OCI-LY1 (cell line): ENCODE data around the gene TIPRL.
"Not testable (repeated sequence)": the region's sequence is repeated elsewhere in the genome, so short reads cannot be mapped to it uniquely, and the experiment has no call there.

Source experiments
- EZH2 ChIP-seq: fragments of 200-600 bp; sonication (generic), shearing (Covaris generic); IDR thresholded peaks from 2 replicates; pipeline ENCODE4 v1.8.0; 2017; ENCODE audit warnings: borderline replicate concordance, mixed run types, mild to moderate bottlenecking, antibody characterized with exemption, low read length, moderate library complexity, mixed read lengths
- TF ChIP-seq, protein P1 (sequence below): fragments of 200-600 bp; sonication (generic), shearing (Covaris generic); IDR thresholded peaks from 2 replicates; pipeline ENCODE4 v1.5.1; 2017; ENCODE audit warnings: mild to moderate bottlenecking, antibody characterized with exemption, low read length, moderate library complexity, mixed read lengths

DNA sequence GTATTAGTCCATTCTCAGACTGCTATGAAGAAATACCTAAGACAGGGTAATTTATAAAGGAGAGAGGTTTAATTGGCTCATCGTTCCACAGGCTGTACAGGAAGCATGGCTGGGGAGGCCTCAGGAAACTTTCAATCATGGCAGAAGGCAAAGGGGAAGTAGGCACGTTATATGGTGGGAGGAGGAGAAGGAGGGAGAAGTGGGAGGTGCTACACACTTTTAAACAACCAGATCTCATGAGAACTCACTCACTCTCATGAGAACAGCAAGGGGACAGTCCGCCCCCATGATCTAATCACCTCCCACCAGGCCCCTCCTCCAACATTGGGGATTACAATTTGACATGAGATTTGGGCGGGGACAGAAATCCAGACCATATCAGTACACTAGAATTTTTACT, 24.1 kb upstream of the TIPRL start:
- TF ChIP-seq, protein P1, sequence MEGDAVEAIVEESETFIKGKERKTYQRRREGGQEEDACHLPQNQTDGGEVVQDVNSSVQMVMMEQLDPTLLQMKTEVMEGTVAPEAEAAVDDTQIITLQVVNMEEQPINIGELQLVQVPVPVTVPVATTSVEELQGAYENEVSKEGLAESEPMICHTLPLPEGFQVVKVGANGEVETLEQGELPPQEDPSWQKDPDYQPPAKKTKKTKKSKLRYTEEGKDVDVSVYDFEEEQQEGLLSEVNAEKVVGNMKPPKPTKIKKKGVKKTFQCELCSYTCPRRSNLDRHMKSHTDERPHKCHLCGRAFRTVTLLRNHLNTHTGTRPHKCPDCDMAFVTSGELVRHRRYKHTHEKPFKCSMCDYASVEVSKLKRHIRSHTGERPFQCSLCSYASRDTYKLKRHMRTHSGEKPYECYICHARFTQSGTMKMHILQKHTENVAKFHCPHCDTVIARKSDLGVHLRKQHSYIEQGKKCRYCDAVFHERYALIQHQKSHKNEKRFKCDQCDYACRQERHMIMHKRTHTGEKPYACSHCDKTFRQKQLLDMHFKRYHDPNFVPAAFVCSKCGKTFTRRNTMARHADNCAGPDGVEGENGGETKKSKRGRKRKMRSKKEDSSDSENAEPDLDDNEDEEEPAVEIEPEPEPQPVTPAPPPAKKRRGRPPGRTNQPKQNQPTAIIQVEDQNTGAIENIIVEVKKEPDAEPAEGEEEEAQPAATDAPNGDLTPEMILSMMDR, result not testable (repeated sequence)
- TF ChIP-seq EZH2, result not testable (repeated sequence)
